NCI-H1417 (cell line): ENCODE data around the gene MPDU1.
"Not testable (repeated sequence)": the region's sequence is repeated elsewhere in the genome, so short reads cannot be mapped to it uniquely, and the experiment has no call there.

ENCODE experiments used
- DNase-seq, 3 experiments: peaks; one replicate each; lab custom pipeline; 2025; lab: John Stamatoyannopoulos, UW

The MPDU1 gene

GRCh38 chr17:7580604-7581575 is 2.8 kb upstream of the MPDU1 start:
- DNase-seq = no peak

GRCh38 chr17:7582396-7583252 is 1.0 kb upstream of the MPDU1 start:
- DNase-seq = no peak

- DNase-seq = peak in 1 of 3 experiments; percentile 1
Observed at GRCh38 chr17:7586673-7587419, 3.2 kb downstream of the MPDU1 start.

DNA sequence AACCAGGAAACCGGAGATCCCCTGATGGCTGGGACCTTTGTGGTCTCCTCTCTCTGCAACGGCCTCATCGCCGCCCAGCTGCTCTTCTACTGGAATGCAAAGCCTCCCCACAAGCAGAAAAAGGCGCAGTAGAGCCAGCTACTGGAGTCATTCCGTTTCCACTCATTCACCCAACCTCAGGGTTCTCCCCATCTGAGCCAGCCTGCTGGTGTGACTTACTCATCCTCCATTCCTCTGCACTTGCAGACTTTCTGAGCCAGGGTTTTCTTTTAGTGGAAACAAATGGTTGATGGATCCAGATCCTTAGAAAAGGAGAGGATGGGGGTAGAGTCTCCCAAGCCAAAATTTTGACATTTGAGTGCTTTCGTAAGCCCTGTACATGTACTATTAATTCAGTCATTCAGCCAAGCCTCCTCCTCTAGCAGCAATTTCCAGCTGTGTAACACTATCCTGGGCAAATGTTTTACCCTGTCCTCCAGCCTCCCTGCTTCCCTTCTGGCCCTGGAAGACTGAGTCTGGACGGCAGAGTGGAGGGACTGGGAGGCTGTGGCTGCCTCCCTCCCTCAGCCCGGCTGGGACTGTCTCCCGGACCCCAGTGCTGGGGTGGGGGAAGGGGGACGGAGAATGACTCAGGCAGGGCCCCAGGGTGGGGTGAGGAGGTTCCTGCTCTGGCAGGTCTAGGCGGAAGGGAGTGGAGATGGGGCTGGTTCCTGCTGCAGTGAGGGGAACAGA is 3.9 kb downstream of the MPDU1 start:
- DNase-seq = no peak

GRCh38 chr17:7588553-7589203 is 5.0 kb downstream of the MPDU1 start:
- DNase-seq = no peak

- DNase-seq = peak in 1 of 3 experiments; percentile 31
Observed at GRCh38 chr17:7589204-7589868, 5.7 kb downstream of the MPDU1 start.

GRCh38 chr17:7589891-7590691 is 6.4 kb downstream of the MPDU1 start, which contains the start of gene SOX15:
Gene SOX15 (minus strand): TSS chr17:7590094. CDS start chr17:7589676, 418 bp downstream.
- no peak for DNase-seq

DNA sequence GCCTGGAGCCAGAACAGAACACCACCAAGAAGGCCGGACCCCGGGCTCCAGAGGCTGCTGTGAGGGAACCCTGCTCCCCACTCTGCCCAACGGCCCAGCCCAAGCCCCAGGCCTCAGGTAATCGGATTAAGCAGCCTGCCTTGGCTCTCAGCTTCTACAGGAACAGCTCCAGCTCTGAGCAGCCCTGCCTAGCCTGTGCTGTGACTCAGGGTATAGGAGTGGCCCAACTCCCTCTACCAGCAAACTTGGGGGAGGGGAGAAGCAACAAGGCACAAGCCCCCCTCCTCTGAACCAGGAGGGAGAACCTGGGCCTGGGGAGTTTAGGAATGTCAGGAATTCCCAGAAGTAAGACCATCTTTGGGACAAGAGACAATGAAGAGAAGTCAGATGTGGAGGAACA is 7.1 kb downstream of the MPDU1 start:
- DNase-seq = no peak

- no peak for DNase-seq
Observed at GRCh38 chr17:7591596-7591995, 7.9 kb downstream of the MPDU1 start.

DNA sequence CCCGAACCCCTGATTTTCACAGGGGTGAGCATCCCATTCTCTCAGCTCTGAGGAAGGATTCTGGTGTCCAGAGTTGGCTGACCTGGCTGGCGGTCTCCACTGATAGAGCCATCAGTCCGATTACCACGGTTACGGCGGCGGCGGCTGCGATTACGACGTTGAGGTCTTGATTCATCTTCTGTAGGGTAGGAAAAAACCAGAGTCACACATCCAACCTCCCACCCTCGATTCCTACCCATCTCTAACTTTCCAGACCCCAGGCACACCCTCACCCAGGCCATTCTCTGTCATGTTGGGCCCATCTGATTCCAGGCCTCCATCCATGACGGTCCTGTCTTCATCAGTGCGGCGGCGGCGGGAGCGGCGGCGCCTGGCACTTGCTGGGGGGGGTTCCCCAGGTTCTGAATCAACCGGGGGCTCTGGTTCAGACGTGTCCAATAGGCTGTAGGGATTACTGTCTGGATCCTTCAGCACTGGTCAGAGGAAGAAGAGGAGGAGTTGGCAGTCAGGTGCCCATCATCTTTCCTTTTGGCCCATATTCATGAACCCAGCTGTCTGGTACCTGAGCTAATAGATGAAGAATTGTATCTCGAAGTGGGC is 8.9 kb downstream of the MPDU1 start:
- no peak for DNase-seq

DNA sequence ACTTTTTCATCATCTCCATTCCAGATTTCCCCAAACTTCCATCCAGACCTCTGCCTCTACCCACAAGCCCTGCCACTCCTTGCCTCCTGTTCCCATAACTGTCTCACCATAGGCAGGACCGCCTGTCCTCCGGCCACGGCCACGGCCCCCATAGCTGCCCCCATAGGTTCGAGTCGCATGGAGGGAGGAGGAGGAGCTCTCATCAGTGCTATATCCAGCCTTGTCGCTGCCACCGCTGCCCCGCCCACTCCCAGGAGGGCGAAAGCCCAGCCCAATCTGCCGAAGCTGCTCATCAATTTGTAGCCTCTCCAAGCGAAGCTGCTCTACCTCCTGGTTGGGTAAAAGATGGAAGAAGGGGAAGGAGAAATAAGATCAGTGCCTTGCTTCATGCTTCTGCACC is 9.6 kb downstream of the MPDU1 start:
- DNase-seq = no peak

DNA sequence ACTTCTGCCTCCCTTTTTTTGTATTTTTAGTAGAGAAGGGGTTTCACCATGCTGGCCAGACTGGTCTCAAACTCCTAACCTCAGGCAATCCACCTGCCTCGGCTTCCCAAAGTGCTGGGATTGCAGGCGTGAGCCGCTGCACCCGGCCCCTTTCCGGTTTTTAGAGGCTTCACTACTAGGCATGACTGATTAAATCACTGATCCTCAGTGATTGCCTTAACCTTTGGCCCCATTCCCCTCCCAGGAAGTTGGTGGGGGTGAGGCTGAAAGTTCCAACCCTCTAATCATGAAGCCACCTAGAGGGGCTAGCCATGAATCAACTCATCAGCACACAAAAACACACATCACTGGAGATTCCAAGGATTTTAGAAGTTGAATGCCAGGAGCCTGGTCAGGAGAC is 13.9 kb downstream of the MPDU1 start:
- not testable (repeated sequence) for DNase-seq

GRCh38 chr17:7606280-7606679 is 22.6 kb downstream of the MPDU1 start:
- DNase-seq = no peak

DNA sequence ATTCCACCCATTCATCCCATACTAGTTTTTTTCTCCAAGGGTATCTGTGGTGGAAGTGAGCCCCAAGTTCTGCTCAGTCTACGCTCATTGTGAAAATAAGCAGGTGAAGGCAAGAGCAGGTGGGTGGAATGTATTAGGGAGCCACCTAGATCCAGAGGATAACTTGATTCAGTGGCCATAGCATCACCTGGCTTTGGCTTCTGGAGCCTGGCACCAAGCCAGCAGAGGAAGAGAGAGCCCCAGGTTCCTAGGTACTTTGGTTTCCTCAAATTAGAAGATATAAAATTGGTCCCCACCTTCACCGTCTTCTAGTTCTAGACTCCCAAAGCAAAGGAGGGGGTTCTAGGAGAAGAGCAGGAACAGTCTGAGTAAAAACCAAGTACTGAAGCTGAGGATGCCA is 27.0 kb downstream of the MPDU1 start:
- DNase-seq = peak in 1 of 3 experiments; percentile 1

GRCh38 chr17:7611635-7612293 is 28.1 kb downstream of the MPDU1 start:
- no peak for DNase-seq

DNA sequence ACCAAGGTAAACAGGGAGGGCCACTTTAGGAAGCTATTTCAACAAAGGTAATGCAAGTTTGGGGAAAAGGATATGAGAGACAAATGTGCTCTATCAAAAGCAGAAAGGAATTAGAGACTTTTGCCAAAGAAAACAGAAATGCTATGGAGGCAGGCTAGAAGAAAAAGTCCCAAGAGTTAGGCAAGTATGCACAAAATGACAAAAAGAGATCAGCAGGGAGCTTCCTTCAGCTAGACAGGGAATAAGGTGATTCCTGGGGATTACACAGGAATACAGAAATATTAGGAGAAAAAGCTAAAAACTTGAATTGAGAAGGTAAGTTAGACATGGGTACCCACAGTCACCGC is 28.6 kb downstream of the MPDU1 start:
- no peak for DNase-seq

- peak in 2 of 3 experiments; percentile 10 to 20 for DNase-seq
Observed at GRCh38 chr17:7613769-7614424, 30.2 kb downstream of the MPDU1 start.
